GM12878 (cell line): ENCODE measurements around the gene CA11. TPM values are rescaled to one million over a fixed set of nuclear protein-coding genes. Genes with fewer than 3 reads are reported as not detected.

ENCODE experiments used
- ATAC-seq: fragments of 200-7000 bp; cut with Tn5 transposase; 3 replicates; pipeline ENCODE4 v1.9.1; 2020; ENCODE audit warnings: mild to moderate bottlenecking, moderate library complexity
- BruUV-seq: library from RNA; stranded (reverse); fragments of 400-500 nt; replicated peaks from 2 replicates; lab custom pipeline; 2021; lab: Mats Ljungman, UMichigan
- CTCF ChIA-PET: fragments of 300-600 bp; sonication (Branson Sonifier 250); formaldehyde crosslinking; extraction: SDS; loops from one replicate; lab custom pipeline; 2021; ENCODE audit warnings: inconsistent platforms; lab: Yijun Ruan, JAX
- POLR2A ChIA-PET: fragments of 350-600 bp; formaldehyde crosslinking; extraction: SDS; loops from one replicate; lab custom pipeline; 2021; ENCODE audit warnings: inconsistent platforms; lab: Charles Lee
- RAD21 ChIA-PET: fragments of 300-600 bp; sonication (Branson Sonifier 250); formaldehyde crosslinking; loops from one replicate; lab custom pipeline; 2023; ENCODE audit warnings: antibody characterized with exemption; ENCODE audit not compliant: unreplicated experiment; lab: Charles Lee
- SMC1A ChIA-PET: fragments of 300-600 bp; sonication (Branson Sonifier 250); formaldehyde crosslinking; loops from one replicate; lab custom pipeline; 2023; ENCODE audit not compliant: unreplicated experiment, uncharacterized antibody; lab: Charles Lee
- DNase-seq: peaks from one replicate; pipeline ENCODE4 v3.0.0-alpha.2; 2011; ENCODE audit warnings: low read depth, low spot score
- FAIRE-seq: peaks from 3 replicates; lab custom pipeline; 2011; peaks lifted over from hg19 to GRCh38; lab: Jason Lieb, UNC
- H2AFZ ChIP-seq: 2 replicates; pipeline ENCODE4 v1.6.0; 2011; ENCODE audit warnings: low read depth, low read length, control low read depth; ENCODE audit not compliant: control insufficient read depth
- H3K27ac ChIP-seq: 2 replicates; pipeline ENCODE4 v1.5.1; 2011; ENCODE audit warnings: control low read depth; ENCODE audit not compliant: control insufficient read depth, insufficient read depth
- H3K27me3 ChIP-seq, 2 experiments: replicated peaks in 1 of 2; 2 replicates each; pipeline versions ENCODE4 v1.6.0 to v1.6.1; 2011; ENCODE audit warnings: low read length in 1 of 2; ENCODE audit not compliant: control insufficient read depth in 2 of 2, insufficient read depth in 2 of 2
- H3K36me3 ChIP-seq, 2 experiments: 2 replicates each; pipeline ENCODE4 v1.5.1; 2011; ENCODE audit warnings: low read length in 1 of 2; ENCODE audit not compliant: control insufficient read depth in 2 of 2, insufficient read depth in 2 of 2
- H3K4me1 ChIP-seq: 2 replicates; pipeline ENCODE4 v1.6.1; 2011; ENCODE audit warnings: mild to moderate bottlenecking, low read length, moderate library complexity, mixed read lengths; ENCODE audit not compliant: control insufficient read depth, insufficient read depth
- H3K4me2 ChIP-seq: 2 replicates; pipeline ENCODE4 v1.6.0; 2011; ENCODE audit warnings: control low read depth; ENCODE audit not compliant: control insufficient read depth, insufficient read depth
- H3K4me3 ChIP-seq: fragments of 200-600 bp; sonication (generic); 2 replicates; pipeline ENCODE4 v1.5.1; 2016
- H3K79me2 ChIP-seq: 2 replicates; pipeline ENCODE4 v1.6.0; 2011; ENCODE audit warnings: low read length; ENCODE audit not compliant: control insufficient read depth, insufficient read depth
- H3K9ac ChIP-seq: 2 replicates; pipeline ENCODE4 v1.8.0; 2011; ENCODE audit warnings: low read length, control low read depth, mixed read lengths; ENCODE audit not compliant: control insufficient read depth, insufficient read depth
- H3K9me3 ChIP-seq: replicated peaks from 3 replicates; pipeline ENCODE4 v1.5.1; 2011; ENCODE audit warnings: mild to moderate bottlenecking, low read length; ENCODE audit not compliant: control insufficient read depth, insufficient read depth
- H4K20me1 ChIP-seq: 2 replicates; pipeline ENCODE4 v1.6.0; 2011; ENCODE audit not compliant: control insufficient read depth, insufficient read depth
- ASH2L ChIP-seq: fragments of 300-600, 200-600 bp; sonication (generic); IDR thresholded peaks from 2 replicates; pipeline ENCODE4 v1.6.1; 2017; ENCODE audit warnings: low read depth, mild to moderate bottlenecking, borderline replicate concordance
- BACH1 ChIP-seq: fragments of 450-650 bp; IDR thresholded peaks from 2 replicates; pipeline ENCODE4 v1.6.1; 2017; ENCODE audit warnings: mild to moderate bottlenecking, borderline replicate concordance
- CREB1 ChIP-seq: IDR thresholded peaks from 2 replicates; pipeline ENCODE4 v1.6.1; 2012; ENCODE audit warnings: low read depth, mild to moderate bottlenecking, inconsistent platforms
- ESRRA ChIP-seq: IDR thresholded peaks from 2 replicates; pipeline ENCODE4 v1.6.1; 2012; ENCODE audit warnings: mild to moderate bottlenecking, low read length, improper control_type of control experiment
- MLLT1 ChIP-seq: fragments of 450-650 bp; IDR thresholded peaks from 2 replicates; pipeline ENCODE4 v1.6.1; 2016; ENCODE audit warnings: mild to moderate bottlenecking
- NRF1 ChIP-seq: conservative IDR thresholded peaks from 2 replicates; pipeline ENCODE4 v1.6.1; 2011; ENCODE audit warnings: mild to moderate bottlenecking, low read depth, low read length, improper control_type of control experiment
- PBX3 ChIP-seq: IDR thresholded peaks from 2 replicates; pipeline ENCODE4 v1.6.1; 2011; ENCODE audit warnings: mild to moderate bottlenecking, low read depth, low read length, moderate library complexity; ENCODE audit not compliant: insufficient replicate concordance
- PRDM15 ChIP-seq: fragments of 450-650 bp; formaldehyde crosslinking; IDR thresholded peaks from 2 replicates; pipeline ENCODE4 v1.4.0; 2020; ENCODE audit warnings: mild to moderate bottlenecking, moderate library complexity
- RBBP5 ChIP-seq: fragments of 200-600 bp; sonication (generic); conservative IDR thresholded peaks from 2 replicates; pipeline ENCODE4 v1.6.1; 2016
- ZNF384 ChIP-seq: IDR thresholded peaks from 2 replicates; pipeline ENCODE4 v1.6.1; 2012; ENCODE audit warnings: low read depth, mild to moderate bottlenecking, low read length, improper control_type of control experiment, borderline replicate concordance
- WGBS: methylation state at CpG from one replicate; pipeline ENCODE4 v1.1.6; 2016; ENCODE audit warnings: low lambda C conversion rate; ENCODE audit not compliant: insufficient replicate concordance, insufficient coverage; ENCODE audit errors: missing lambda C conversion rate; 5-methylcytosine and 5-hydroxymethylcytosine counted together
- in situ Hi-C: fragments of 300-500 bp; cut with MboI; formaldehyde crosslinking; loops from 9 replicates; pipeline ENCODE4 v1.14.3; 2018; ENCODE audit warnings: mixed read lengths
- intact Hi-C: fragments of 100-400 bp; cut with micrococcal nuclease; formaldehyde crosslinking; loops from one replicate; pipeline ENCODE4 v1.14.2; 2022; ENCODE audit not compliant: unreplicated experiment
- polyA plus RNA-seq, 11 experiments: library from polyadenylated mRNA; depleted of rRNA in 4 of 11; unstranded in 6 of 11; stranded (reverse) in 5 of 11; fragments of >200 nt; fragmentation: Nextera tagmentation in 4 of 11; fragmentation: Illumina TruSeq in 1 of 11; extraction: Ambion mirVana in 4 of 11; extraction: Trizol in 1 of 11; gene quantifications; 1 replicate in 1 of 11; 2 replicates in 10 of 11; pipeline versions ENCODE4 v1.2.1 to v1.2.3, GENCODE V29; 2011 to 2016; ENCODE audit warnings: inconsistent platforms in 2 of 11, missing spikeins in 2 of 11, low read depth in 1 of 11
- total RNA-seq, 4 experiments: library from RNA; depleted of rRNA in 3 of 4; stranded (reverse); fragments of >200 nt in 3 of 4; fragmentation: Illumina TruSeq in 1 of 4; extraction: Trizol in 1 of 4; gene quantifications; 2 replicates each; pipeline versions ENCODE4 v1.2.1 to v1.2.3, GENCODE V29; 2013 to 2021

CA11 gene
- total and polyA plus RNA-seq, 10 of the 15 experiments (the other 5 are each of a cell fraction or from before 2014, with no cell fraction given) = 1.7 to 7.5 (median 2.4) TPM

- H3K27me3 ChIP-seq = no peaks in the 10 kb centered on the region
- no peak overlapping the region for H3K9ac ChIP-seq
- ATAC-seq (no peak), FAIRE-seq (no peak)
- no peak overlapping the region for H3K4me3 ChIP-seq
- no peak overlapping the region for H3K4me2 ChIP-seq
- no peaks in the 10 kb centered on the region for H4K20me1 ChIP-seq
- POLR2A ChIA-PET = no interaction called here
- RAD21 ChIA-PET = no interaction called here
- 37% methylated on average over 2 of the region's 2 CpGs for WGBS
- H3K9me3 ChIP-seq = no peaks in the 10 kb centered on the region; the same call in 2 of the 3 replicates
- SMC1A ChIA-PET = no interaction called here
- H3K36me3 ChIP-seq = no peaks in the 10 kb centered on the region
- CTCF ChIA-PET = no interaction called here
- BruUV-seq = no TSS peak
- no peak overlapping the region for H3K27ac ChIP-seq
- in situ Hi-C loops = no loop called here
- no peaks in the 10 kb centered on the region for H3K79me2 ChIP-seq
- no peaks in the 10 kb centered on the region for H3K4me1 ChIP-seq
- TF ChIP-seq BACH1 (no peak), PBX3 (no peak), ZNF384 (no peak), ASH2L (no peak)
- TF ChIP-seq, all 136 proteins: peak for 0
- no peak overlapping the region for H2AFZ ChIP-seq
- intact Hi-C loops = no loop called here
- no peak for DNase-seq
These were observed 22.8 kb upstream of the CA11 start for GRCh38 chr19:48668761-48669160.

- H3K4me3 ChIP-seq = no peak overlapping the region
- DNase-seq (no peak), ATAC-seq (no peak), FAIRE-seq (no peak)
- no peaks in the 10 kb centered on the region for H3K36me3 ChIP-seq
- H4K20me1 ChIP-seq = no peaks in the 10 kb centered on the region
- H3K27me3 ChIP-seq = no peaks in the 10 kb centered on the region
- 5% methylated on average over 3 of the region's 3 CpGs for WGBS
- no peak overlapping the region for H3K27ac ChIP-seq
- intact Hi-C loops (no loop called here), in situ Hi-C loops (no loop called here)
- no TSS peak for BruUV-seq
- no peaks in the 10 kb centered on the region; the same call in 2 of the 3 replicates for H3K9me3 ChIP-seq
- POLR2A ChIA-PET = interaction anchor here (0.6 kb wide), 1 partner anchor 1096 kb away, joined by 3 read pairs; no protein-coding TSS in a partner anchor
- SMC1A ChIA-PET = no interaction called here
- H3K9ac ChIP-seq = no peak overlapping the region
- no peaks in the 10 kb centered on the region for H3K79me2 ChIP-seq
- no peak overlapping the region for H3K4me2 ChIP-seq
- no peak for TF ChIP-seq ESRRA
- TF ChIP-seq MLLT1 = no peak
- TF ChIP-seq PRDM15 = no peak
- TF ChIP-seq NRF1 = no peak
- TF ChIP-seq RBBP5 = no peak
- TF ChIP-seq CREB1 = no peak
- CTCF ChIA-PET = no interaction called here
- RAD21 ChIA-PET = no interaction called here
- H3K4me1 ChIP-seq = no peaks in the 10 kb centered on the region
- H2AFZ ChIP-seq = no peak overlapping the region
These were observed 22.3 kb upstream of the CA11 start for GRCh38 chr19:48668332-48668731.
